H9 (cell line): Measurements from ENCODE around the gene SLC22A16. TPM values are rescaled to one million over a fixed set of nuclear protein-coding genes. Genes with fewer than 3 reads are reported as not detected.

Experiments used
- DNase-seq: peaks from one replicate; pipeline ENCODE4 v3.0.0-alpha.2; 2017
- H2AFZ ChIP-seq: one replicate; pipeline ENCODE4 v1.6.1; 2013; ENCODE audit warnings: mild to moderate bottlenecking, low read length, control low read depth, moderate library complexity
- H2AK5ac ChIP-seq: 2 replicates; pipeline ENCODE4 v1.6.1; 2013; ENCODE audit warnings: low read length, control low read depth, mixed read lengths; ENCODE audit not compliant: insufficient read length
- H2BK120ac ChIP-seq: one replicate; pipeline ENCODE4 v1.6.1; 2013; ENCODE audit warnings: low read depth, mild to moderate bottlenecking, low read length, control low read depth, inconsistent platforms; ENCODE audit not compliant: poor library complexity, severe bottlenecking
- H2BK12ac ChIP-seq: 2 replicates; pipeline ENCODE4 v1.6.1; 2013; ENCODE audit warnings: low read length, control low read depth, mixed read lengths, low read depth; ENCODE audit not compliant: insufficient read length
- H2BK15ac ChIP-seq: 2 replicates; pipeline ENCODE4 v1.6.1; 2013; ENCODE audit warnings: low read depth, low read length, control low read depth
- H2BK20ac ChIP-seq: one replicate; pipeline ENCODE4 v1.6.1; 2013; ENCODE audit warnings: low read depth, mild to moderate bottlenecking, low read length, control low read depth, inconsistent platforms; ENCODE audit not compliant: poor library complexity, severe bottlenecking
- H2BK5ac ChIP-seq: 2 replicates; pipeline ENCODE4 v1.6.1; 2013; ENCODE audit warnings: low read length, control low read depth, mixed read lengths; ENCODE audit not compliant: insufficient read length
- H3K14ac ChIP-seq: 2 replicates; pipeline ENCODE4 v1.6.1; 2013; ENCODE audit warnings: low read length, control low read depth; ENCODE audit not compliant: insufficient read depth
- H3K18ac ChIP-seq: 2 replicates; pipeline ENCODE4 v1.6.1; 2013; ENCODE audit warnings: low read depth, mild to moderate bottlenecking, mixed read lengths, low read length, control low read depth; ENCODE audit not compliant: insufficient read length
- H3K23ac ChIP-seq: 2 replicates; pipeline ENCODE4 v1.6.1; 2013; ENCODE audit warnings: low read length, control low read depth, mixed read lengths, low read depth; ENCODE audit not compliant: insufficient read length
- H3K23me2 ChIP-seq: 2 replicates; pipeline ENCODE4 v1.6.1; 2013; ENCODE audit warnings: low read depth, mild to moderate bottlenecking, mixed read lengths, low read length, control low read depth; ENCODE audit not compliant: insufficient read length, poor library complexity, severe bottlenecking
- H3K27ac ChIP-seq: 2 replicates; pipeline ENCODE4 v1.5.1; 2013; ENCODE audit warnings: low read length, control low read depth, mixed read lengths, low read depth; ENCODE audit not compliant: insufficient read length
- H3K27me3 ChIP-seq: 2 replicates; pipeline ENCODE4 v1.6.1; 2013; ENCODE audit warnings: low read length, control low read depth, inconsistent platforms; ENCODE audit not compliant: insufficient read depth
- H3K4ac ChIP-seq: 2 replicates; pipeline ENCODE4 v1.6.1; 2013; ENCODE audit warnings: low read depth, mild to moderate bottlenecking, control low read depth, inconsistent platforms, low read length, moderate library complexity
- H3K4me1 ChIP-seq: 2 replicates; pipeline ENCODE4 v1.6.1; 2013; ENCODE audit warnings: low read length, control low read depth, inconsistent platforms; ENCODE audit not compliant: insufficient read depth
- H3K4me2 ChIP-seq: 2 replicates; pipeline ENCODE4 v1.6.1; 2013; ENCODE audit warnings: low read length, control low read depth, mixed read lengths; ENCODE audit not compliant: insufficient read length, insufficient read depth
- H3K56ac ChIP-seq: 2 replicates; pipeline ENCODE4 v1.6.1; 2013; ENCODE audit warnings: low read depth, mild to moderate bottlenecking, mixed read lengths, low read length, control low read depth; ENCODE audit not compliant: insufficient read length
- H3K79me1 ChIP-seq: 2 replicates; pipeline ENCODE4 v1.6.1; 2013; ENCODE audit warnings: low read depth, mild to moderate bottlenecking, moderate library complexity, low read length, control low read depth, inconsistent platforms; ENCODE audit not compliant: insufficient read depth, poor library complexity, severe bottlenecking
- H3K79me2 ChIP-seq: 2 replicates; pipeline ENCODE4 v1.6.1; 2013; ENCODE audit warnings: low read length, control low read depth, inconsistent platforms; ENCODE audit not compliant: insufficient read depth
- H3K9ac ChIP-seq: 2 replicates; pipeline ENCODE4 v1.6.1; 2013; ENCODE audit warnings: low read length, control low read depth, mixed read lengths; ENCODE audit not compliant: insufficient read length; ENCODE audit errors: extremely low read depth
- H3K9me3 ChIP-seq: one replicate; pipeline ENCODE4 v1.6.1; 2013; ENCODE audit warnings: low read depth, low read length, inconsistent platforms; ENCODE audit not compliant: control insufficient read depth
- H3T11ph ChIP-seq: one replicate; pipeline ENCODE4 v1.6.1; 2013; ENCODE audit warnings: mild to moderate bottlenecking, low read length, control low read depth, inconsistent platforms
- H4K20me1 ChIP-seq: one replicate; pipeline ENCODE4 v1.6.1; 2013; ENCODE audit not compliant: control insufficient read depth, insufficient read length, insufficient read depth
- H4K5ac ChIP-seq: 2 replicates; pipeline ENCODE4 v1.6.1; 2013; ENCODE audit warnings: low read depth, mild to moderate bottlenecking, mixed read lengths, low read length, control low read depth; ENCODE audit not compliant: insufficient read length
- H4K8ac ChIP-seq: replicated peaks from 2 replicates; pipeline ENCODE4 v1.6.1; 2013; ENCODE audit warnings: low read length, control low read depth, mixed read lengths, low read depth; ENCODE audit not compliant: insufficient read length
- H4K91ac ChIP-seq: 2 replicates; pipeline ENCODE4 v1.6.1; 2013; ENCODE audit warnings: low read depth, mild to moderate bottlenecking, moderate library complexity, mixed read lengths, low read length, control low read depth; ENCODE audit not compliant: insufficient read length
- H3K27ac Mint-ChIP-seq, 3 experiments: 2 replicates in 2 of 3; 3 replicates in 1 of 3; pipeline ENCODE4 v1.8.0; 2020 to 2021; ENCODE audit warnings: mixed read lengths in 3 of 3, mild to moderate bottlenecking in 1 of 3, moderate library complexity in 1 of 3
- H3K27me3 Mint-ChIP-seq: 2 replicates; pipeline ENCODE4 v1.8.0; 2021; ENCODE audit warnings: low read depth, mild to moderate bottlenecking, moderate library complexity, mixed read lengths
- H3K36me3 Mint-ChIP-seq, 3 experiments: 2 replicates in 2 of 3; 3 replicates in 1 of 3; pipeline ENCODE4 v1.8.0; 2020 to 2021; ENCODE audit warnings: low read depth in 3 of 3, mixed read lengths in 3 of 3; ENCODE audit not compliant: insufficient read depth in 1 of 3
- H3K4me1 Mint-ChIP-seq, 2 experiments: 2 replicates each; pipeline ENCODE4 v1.8.0; 2020; ENCODE audit warnings: mixed read lengths in 2 of 2
- H3K4me3 Mint-ChIP-seq, 2 experiments: 2 replicates in 1 of 2; 3 replicates in 1 of 2; pipeline ENCODE4 v1.8.0; 2020 to 2021; ENCODE audit warnings: mild to moderate bottlenecking in 2 of 2, mixed read lengths in 2 of 2, moderate library complexity in 1 of 2
- H3K9me3 Mint-ChIP-seq, 2 experiments: 2 replicates in 1 of 2; 3 replicates in 1 of 2; pipeline ENCODE4 v1.8.0; 2020; ENCODE audit warnings: mild to moderate bottlenecking in 2 of 2, mixed read lengths in 2 of 2, moderate library complexity in 1 of 2
- WGBS: extraction: QIAGEN DNeasy Blood & Tissue Kit; methylation state at CpG from one replicate; pipeline ENCODE4 v1.1.7; 2013; ENCODE audit warnings: missing lambda C conversion rate, low lambda C conversion rate, mixed read lengths; ENCODE audit not compliant: insufficient read length; ENCODE audit errors: extremely low coverage; 5-methylcytosine and 5-hydroxymethylcytosine counted together
- total RNA-seq: library from RNA; stranded (reverse); gene quantifications from 2 replicates; pipeline ENCODE4 v1.2.1, GENCODE V29; 2021
- TF ChIP-seq, protein P1 (sequence below): fragments of 200-600 bp; sonication (generic); conservative IDR thresholded peaks from 3 replicates; pipeline ENCODE4 v1.8.0; 2021; ENCODE audit warnings: antibody characterized with exemption, mild to moderate bottlenecking

The SLC22A16 gene
- total RNA-seq, 1 experiment from 2014 or later = not detected

DNA sequence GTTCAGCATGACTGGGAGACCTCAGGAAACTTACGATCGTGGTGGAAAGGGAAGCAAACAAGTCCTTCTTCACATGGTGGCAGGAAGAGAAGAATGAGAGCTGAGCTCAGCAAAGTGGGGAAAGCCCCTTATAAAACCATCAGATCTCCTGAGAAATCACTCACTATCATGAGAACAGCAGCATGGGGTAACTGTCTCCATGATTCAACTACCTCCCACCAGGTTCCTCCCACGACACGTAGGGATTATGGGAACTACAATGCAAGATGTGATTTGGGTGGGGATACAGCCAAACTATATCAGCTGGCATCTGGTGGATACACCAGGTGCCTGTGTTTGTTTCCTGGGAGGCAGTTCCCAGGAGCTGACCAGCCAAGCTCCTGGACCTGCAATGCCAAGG is 65.9 kb downstream of the SLC22A16 start:
- no CpG with 5 or more reads among the region's 4 CpGs for WGBS
- no peaks in the 10 kb centered on the region for H3K9me3 ChIP-seq
- H3K27me3 Mint-ChIP-seq = peaks cover 5% of the 10 kb centered on the region

More for the DNA sequence above, 65.9 kb downstream of the SLC22A16 start:
- H3K79me1 ChIP-seq = no peaks in the 10 kb centered on the region
- H4K91ac ChIP-seq = no peak overlapping the region
- no peak overlapping the region for H3K23ac ChIP-seq
- no peak overlapping the region for H2AK5ac ChIP-seq
- H2BK12ac ChIP-seq = no peak overlapping the region
- no peaks in the 10 kb centered on the region for H3K4me1 ChIP-seq
- Mint-ChIP-seq H3K4me1 (no peaks in the 10 kb centered on the region; a peak in 1 of 4 replicates), H3K36me3 (peaks cover 0 to under 1% (median 0%) of the 10 kb centered on the region in 3 experiments; a peak in 1 of 7 replicates), H3K9me3 (no peaks in the 10 kb centered on the region), H3K27ac (no peak overlapping the region), H3K4me3 (no peak overlapping the region)
- no peak overlapping the region for H4K8ac ChIP-seq
- H3T11ph ChIP-seq = no peak overlapping the region
- H3K14ac ChIP-seq = no peak overlapping the region; the same call in 1 of the 2 replicates
- no peaks in the 10 kb centered on the region for H3K79me2 ChIP-seq
- no peak overlapping the region for H2BK20ac ChIP-seq
- H2BK120ac ChIP-seq = no peak overlapping the region
- H3K56ac ChIP-seq = no peak overlapping the region
- no peak for DNase-seq
- H3K23me2 ChIP-seq = no peaks in the 10 kb centered on the region
- H3K9ac ChIP-seq = no peak overlapping the region
- no peak overlapping the region for H4K5ac ChIP-seq
- H2BK15ac ChIP-seq = no peak overlapping the region
- H2BK5ac ChIP-seq = no peak overlapping the region
- no peaks in the 10 kb centered on the region for H4K20me1 ChIP-seq
- no peaks in the 10 kb centered on the region for H3K27me3 ChIP-seq
- no peak overlapping the region for H3K4me2 ChIP-seq
- no peak overlapping the region for H2AFZ ChIP-seq
- TF ChIP-seq, protein P1, sequence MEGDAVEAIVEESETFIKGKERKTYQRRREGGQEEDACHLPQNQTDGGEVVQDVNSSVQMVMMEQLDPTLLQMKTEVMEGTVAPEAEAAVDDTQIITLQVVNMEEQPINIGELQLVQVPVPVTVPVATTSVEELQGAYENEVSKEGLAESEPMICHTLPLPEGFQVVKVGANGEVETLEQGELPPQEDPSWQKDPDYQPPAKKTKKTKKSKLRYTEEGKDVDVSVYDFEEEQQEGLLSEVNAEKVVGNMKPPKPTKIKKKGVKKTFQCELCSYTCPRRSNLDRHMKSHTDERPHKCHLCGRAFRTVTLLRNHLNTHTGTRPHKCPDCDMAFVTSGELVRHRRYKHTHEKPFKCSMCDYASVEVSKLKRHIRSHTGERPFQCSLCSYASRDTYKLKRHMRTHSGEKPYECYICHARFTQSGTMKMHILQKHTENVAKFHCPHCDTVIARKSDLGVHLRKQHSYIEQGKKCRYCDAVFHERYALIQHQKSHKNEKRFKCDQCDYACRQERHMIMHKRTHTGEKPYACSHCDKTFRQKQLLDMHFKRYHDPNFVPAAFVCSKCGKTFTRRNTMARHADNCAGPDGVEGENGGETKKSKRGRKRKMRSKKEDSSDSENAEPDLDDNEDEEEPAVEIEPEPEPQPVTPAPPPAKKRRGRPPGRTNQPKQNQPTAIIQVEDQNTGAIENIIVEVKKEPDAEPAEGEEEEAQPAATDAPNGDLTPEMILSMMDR = no peak
- H3K27ac ChIP-seq = no peak overlapping the region
- H3K4ac ChIP-seq = no peak overlapping the region
- no peak overlapping the region for H3K18ac ChIP-seq
